ENCODE measurements around the gene WDPCP. TPM values are rescaled to one million over a fixed set of nuclear protein-coding genes. Genes with fewer than 3 reads are reported as not detected.

Gene WDPCP
- total and polyA plus RNA-seq, 2 of the 13 experiments (the other 11 are each of a cell fraction or from before 2014, with no cell fraction given): 2.9 to 5.2 TPM

DNA sequence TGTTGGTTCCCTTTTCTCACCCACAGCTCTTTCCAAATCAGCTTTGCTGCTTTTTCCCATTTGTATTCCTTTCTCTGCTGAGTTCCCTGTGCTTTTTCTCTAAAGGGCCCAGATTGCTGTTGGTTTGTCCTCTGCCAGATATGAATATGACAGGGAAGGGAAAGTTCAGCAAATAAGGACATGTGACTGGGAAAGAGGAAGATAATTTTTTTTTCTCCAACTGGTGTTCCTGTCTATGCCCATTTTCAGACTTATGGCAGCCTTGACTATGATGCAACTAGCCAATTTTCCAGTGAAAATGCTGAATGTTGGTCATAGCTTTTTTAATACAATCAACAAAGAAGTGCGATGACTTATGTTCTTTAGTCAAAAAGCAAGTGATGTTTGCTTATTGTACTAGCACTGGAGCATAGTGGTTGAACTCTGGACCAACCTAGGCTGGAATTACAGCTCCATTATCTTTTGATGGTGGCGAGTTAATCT is 8.2 kb upstream of the WDPCP start (continued):
- TF ChIP-seq CEBPB (IDR thresholded peaks at IDR 0.05; ENCODE audit: borderline replicate concordance, low read depth, low read length) (peak; percentile 83), RNF2 (conservative IDR thresholded peaks at IDR 0.05; ENCODE audit: low read depth) (no peak), MIER3 (CRISPR knock-in tag; IDR thresholded peaks at IDR 0.05; ENCODE audit: borderline replicate concordance) (no peak; the same call in 1 of the 2 replicates), ZNF431 (CRISPR knock-in tag; IDR thresholded peaks at IDR 0.05; ENCODE audit: borderline replicate concordance, low read depth) (no peak), TBP (CRISPR knock-in tag; IDR thresholded peaks at IDR 0.05) (no peak), ZNF367 (CRISPR knock-in tag; IDR thresholded peaks at IDR 0.05; ENCODE audit: borderline replicate concordance) (no peak), ZKSCAN8 (CRISPR knock-in tag; IDR thresholded peaks at IDR 0.05; ENCODE audit: borderline replicate concordance) (0 out of 2 replicates have a peak, but pooled peaks have one; percentile 32), SOX6 (IDR thresholded peaks at IDR 0.05) (no peak), SOX6 (CRISPR knock-in tag; IDR thresholded peaks at IDR 0.05) (peak; percentile 63; the same call in 1 of the 2 replicates), CREM (IDR thresholded peaks at IDR 0.05) (peak; percentile 44; the same call in 1 of the 2 replicates), CREM (CRISPR knock-in tag; IDR thresholded peaks at IDR 0.05) (no peak), SIX1 (CRISPR knock-in tag; IDR thresholded peaks at IDR 0.05; ENCODE audit: borderline replicate concordance) (peak; percentile 17; the same call in 1 of the 2 replicates), ZNF607 (CRISPR knock-in tag; IDR thresholded peaks at IDR 0.05; ENCODE audit: borderline replicate concordance) (no peak), ZNF3 (CRISPR knock-in tag; IDR thresholded peaks at IDR 0.05) (0 out of 2 replicates have a peak, but pooled peaks have one; percentile 44), LCORL (IDR thresholded peaks at IDR 0.05) (no peak), LCORL (CRISPR knock-in tag; IDR thresholded peaks at IDR 0.05) (peak; percentile 48; the same call in 1 of the 2 replicates)
- TF ChIP-seq, protein P1, sequence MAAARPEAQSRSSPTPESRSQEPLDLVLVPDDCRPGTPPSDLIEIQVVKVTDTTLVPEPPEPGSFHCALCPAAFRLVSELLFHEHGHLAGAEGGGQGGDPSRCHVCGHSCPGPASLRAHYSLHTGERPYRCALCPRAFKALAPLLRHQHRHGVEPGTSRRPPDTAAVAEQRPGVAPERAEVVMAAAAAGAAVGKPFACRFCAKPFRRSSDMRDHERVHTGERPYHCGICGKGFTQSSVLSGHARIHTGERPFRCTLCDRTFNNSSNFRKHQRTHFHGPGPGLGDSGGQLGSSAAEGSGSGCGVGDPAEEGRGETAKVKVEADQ (CRISPR knock-in tag; IDR thresholded peaks at IDR 0.05; ENCODE audit: borderline replicate concordance): no peak
- TF ChIP-seq, protein P2, sequence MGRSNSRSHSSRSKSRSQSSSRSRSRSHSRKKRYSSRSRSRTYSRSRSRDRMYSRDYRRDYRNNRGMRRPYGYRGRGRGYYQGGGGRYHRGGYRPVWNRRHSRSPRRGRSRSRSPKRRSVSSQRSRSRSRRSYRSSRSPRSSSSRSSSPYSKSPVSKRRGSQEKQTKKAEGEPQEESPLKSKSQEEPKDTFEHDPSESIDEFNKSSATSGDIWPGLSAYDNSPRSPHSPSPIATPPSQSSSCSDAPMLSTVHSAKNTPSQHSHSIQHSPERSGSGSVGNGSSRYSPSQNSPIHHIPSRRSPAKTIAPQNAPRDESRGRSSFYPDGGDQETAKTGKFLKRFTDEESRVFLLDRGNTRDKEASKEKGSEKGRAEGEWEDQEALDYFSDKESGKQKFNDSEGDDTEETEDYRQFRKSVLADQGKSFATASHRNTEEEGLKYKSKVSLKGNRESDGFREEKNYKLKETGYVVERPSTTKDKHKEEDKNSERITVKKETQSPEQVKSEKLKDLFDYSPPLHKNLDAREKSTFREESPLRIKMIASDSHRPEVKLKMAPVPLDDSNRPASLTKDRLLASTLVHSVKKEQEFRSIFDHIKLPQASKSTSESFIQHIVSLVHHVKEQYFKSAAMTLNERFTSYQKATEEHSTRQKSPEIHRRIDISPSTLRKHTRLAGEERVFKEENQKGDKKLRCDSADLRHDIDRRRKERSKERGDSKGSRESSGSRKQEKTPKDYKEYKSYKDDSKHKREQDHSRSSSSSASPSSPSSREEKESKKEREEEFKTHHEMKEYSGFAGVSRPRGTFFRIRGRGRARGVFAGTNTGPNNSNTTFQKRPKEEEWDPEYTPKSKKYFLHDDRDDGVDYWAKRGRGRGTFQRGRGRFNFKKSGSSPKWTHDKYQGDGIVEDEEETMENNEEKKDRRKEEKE (IDR thresholded peaks at IDR 0.05): no peak
- TF ChIP-seq, protein P3, sequence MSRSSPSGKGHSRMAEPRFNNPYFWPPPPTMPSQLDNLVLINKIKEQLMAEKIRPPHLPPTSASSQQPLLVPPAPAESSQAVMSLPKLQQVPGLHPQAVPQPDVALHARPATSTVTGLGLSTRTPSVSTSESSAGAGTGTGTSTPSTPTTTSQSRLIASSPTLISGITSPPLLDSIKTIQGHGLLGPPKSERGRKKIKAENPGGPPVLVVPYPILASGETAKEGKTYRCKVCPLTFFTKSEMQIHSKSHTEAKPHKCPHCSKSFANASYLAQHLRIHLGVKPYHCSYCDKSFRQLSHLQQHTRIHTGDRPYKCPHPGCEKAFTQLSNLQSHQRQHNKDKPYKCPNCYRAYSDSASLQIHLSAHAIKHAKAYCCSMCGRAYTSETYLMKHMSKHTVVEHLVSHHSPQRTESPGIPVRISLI (CRISPR knock-in tag; IDR thresholded peaks at IDR 0.05; ENCODE audit: borderline replicate concordance): peak; percentile 85
- TF ChIP-seq, protein P4, sequence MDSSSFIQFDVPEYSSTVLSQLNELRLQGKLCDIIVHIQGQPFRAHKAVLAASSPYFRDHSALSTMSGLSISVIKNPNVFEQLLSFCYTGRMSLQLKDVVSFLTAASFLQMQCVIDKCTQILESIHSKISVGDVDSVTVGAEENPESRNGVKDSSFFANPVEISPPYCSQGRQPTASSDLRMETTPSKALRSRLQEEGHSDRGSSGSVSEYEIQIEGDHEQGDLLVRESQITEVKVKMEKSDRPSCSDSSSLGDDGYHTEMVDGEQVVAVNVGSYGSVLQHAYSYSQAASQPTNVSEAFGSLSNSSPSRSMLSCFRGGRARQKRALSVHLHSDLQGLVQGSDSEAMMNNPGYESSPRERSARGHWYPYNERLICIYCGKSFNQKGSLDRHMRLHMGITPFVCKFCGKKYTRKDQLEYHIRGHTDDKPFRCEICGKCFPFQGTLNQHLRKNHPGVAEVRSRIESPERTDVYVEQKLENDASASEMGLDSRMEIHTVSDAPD (CRISPR knock-in tag; IDR thresholded peaks at IDR 0.05): peak; percentile 48; the same call in 1 of the 2 replicates
- TF ChIP-seq, protein P5, sequence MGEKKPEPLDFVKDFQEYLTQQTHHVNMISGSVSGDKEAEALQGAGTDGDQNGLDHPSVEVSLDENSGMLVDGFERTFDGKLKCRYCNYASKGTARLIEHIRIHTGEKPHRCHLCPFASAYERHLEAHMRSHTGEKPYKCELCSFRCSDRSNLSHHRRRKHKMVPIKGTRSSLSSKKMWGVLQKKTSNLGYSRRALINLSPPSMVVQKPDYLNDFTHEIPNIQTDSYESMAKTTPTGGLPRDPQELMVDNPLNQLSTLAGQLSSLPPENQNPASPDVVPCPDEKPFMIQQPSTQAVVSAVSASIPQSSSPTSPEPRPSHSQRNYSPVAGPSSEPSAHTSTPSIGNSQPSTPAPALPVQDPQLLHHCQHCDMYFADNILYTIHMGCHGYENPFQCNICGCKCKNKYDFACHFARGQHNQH (CRISPR knock-in tag; IDR thresholded peaks at IDR 0.05): no peak
- TF ChIP-seq, protein P6, sequence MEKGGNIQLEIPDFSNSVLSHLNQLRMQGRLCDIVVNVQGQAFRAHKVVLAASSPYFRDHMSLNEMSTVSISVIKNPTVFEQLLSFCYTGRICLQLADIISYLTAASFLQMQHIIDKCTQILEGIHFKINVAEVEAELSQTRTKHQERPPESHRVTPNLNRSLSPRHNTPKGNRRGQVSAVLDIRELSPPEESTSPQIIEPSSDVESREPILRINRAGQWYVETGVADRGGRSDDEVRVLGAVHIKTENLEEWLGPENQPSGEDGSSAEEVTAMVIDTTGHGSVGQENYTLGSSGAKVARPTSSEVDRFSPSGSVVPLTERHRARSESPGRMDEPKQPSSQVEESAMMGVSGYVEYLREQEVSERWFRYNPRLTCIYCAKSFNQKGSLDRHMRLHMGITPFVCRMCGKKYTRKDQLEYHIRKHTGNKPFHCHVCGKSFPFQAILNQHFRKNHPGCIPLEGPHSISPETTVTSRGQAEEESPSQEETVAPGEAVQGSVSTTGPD (CRISPR knock-in tag; IDR thresholded peaks at IDR 0.05): no peak

Measured in HepG2 (cell line).